Ishikawa (cell line): ENCODE measurements around the gene PRPF6.

Source experiments
- CEBPB ChIP-seq: IDR thresholded peaks from 2 replicates; pipeline ENCODE4 v1.6.1; 2012
- CREB1 ChIP-seq: IDR thresholded peaks from 2 replicates; pipeline ENCODE4 v1.6.1; 2012; ENCODE audit warnings: low read depth
- EGR1 ChIP-seq: IDR thresholded peaks from 2 replicates; pipeline ENCODE4 v1.6.1; 2012
- EP300 ChIP-seq: IDR thresholded peaks from 2 replicates; pipeline ENCODE4 v1.6.1; 2012; ENCODE audit warnings: borderline replicate concordance
- FOXM1 ChIP-seq: IDR thresholded peaks from 2 replicates; pipeline ENCODE4 v1.6.1; 2012; ENCODE audit warnings: low read depth, borderline replicate concordance
- NFIC ChIP-seq: IDR thresholded peaks from 2 replicates; pipeline ENCODE4 v1.6.1; 2012
- RAD21 ChIP-seq: IDR thresholded peaks from 2 replicates; pipeline ENCODE4 v1.6.1; 2012; ENCODE audit warnings: low read depth
- TAF1 ChIP-seq: IDR thresholded peaks from 2 replicates; pipeline ENCODE4 v1.6.1; 2012; ENCODE audit warnings: low read depth, mild to moderate bottlenecking
- TCF12 ChIP-seq: IDR thresholded peaks from 2 replicates; pipeline ENCODE4 v1.6.1; 2012; ENCODE audit warnings: low read depth
- TEAD4 ChIP-seq: IDR thresholded peaks from 2 replicates; pipeline ENCODE4 v1.6.1; 2012
- YY1 ChIP-seq: IDR thresholded peaks from 2 replicates; pipeline ENCODE4 v1.6.1; 2012; ENCODE audit warnings: low read depth
- ZBTB7A ChIP-seq: IDR thresholded peaks from 2 replicates; pipeline ENCODE4 v1.6.1; 2012; ENCODE audit warnings: low read depth
- TF ChIP-seq, protein P1 (sequence below): IDR thresholded peaks from 2 replicates; pipeline ENCODE4 v1.6.1; 2012
- TF ChIP-seq, protein P2 (sequence below): IDR thresholded peaks from 2 replicates; pipeline ENCODE4 v1.6.1; 2012
- TF ChIP-seq, protein P3 (sequence below): IDR thresholded peaks from 2 replicates; pipeline ENCODE4 v1.6.1; 2012; ENCODE audit warnings: low read depth, mild to moderate bottlenecking

The PRPF6 gene

DNA sequence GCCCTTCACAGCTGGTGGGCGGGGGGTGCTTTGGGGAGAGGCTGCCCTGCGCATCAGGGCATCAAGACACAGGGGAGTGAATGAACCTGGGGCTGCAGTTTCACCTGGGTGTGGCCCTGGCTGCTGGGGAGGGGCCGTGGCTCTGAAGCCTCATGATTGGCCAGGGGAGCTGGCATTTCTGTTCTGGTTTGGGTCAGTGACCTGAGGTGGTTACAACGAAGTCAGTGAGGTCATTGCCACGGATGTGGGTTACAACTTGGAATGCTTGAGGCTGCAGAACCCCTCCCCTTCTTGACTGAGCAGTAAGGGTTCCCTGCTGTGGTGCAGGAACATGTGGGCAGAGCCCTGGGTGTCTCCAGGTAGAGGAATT, 85.0 kb downstream of the PRPF6 start:
- TF ChIP-seq NFIC (no peak), TEAD4 (peak; percentile 56), RAD21 (no peak), YY1 (0 out of 2 replicates have a peak, but pooled peaks have one; percentile 8), TCF12 (0 out of 2 replicates have a peak, but pooled peaks have one; percentile 20), EGR1 (no peak), FOXM1 (no peak), CEBPB (no peak), EP300 (0 out of 2 replicates have a peak, but pooled peaks have one; percentile 34), CREB1 (0 out of 2 replicates have a peak, but pooled peaks have one; percentile 43), TAF1 (no peak), ZBTB7A (no peak; the same call in 1 of the 2 replicates)
- TF ChIP-seq, protein P1, sequence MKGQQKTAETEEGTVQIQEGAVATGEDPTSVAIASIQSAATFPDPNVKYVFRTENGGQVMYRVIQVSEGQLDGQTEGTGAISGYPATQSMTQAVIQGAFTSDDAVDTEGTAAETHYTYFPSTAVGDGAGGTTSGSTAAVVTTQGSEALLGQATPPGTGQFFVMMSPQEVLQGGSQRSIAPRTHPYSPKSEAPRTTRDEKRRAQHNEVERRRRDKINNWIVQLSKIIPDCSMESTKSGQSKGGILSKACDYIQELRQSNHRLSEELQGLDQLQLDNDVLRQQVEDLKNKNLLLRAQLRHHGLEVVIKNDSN: no peak; the same call in 1 of the 2 replicates
- TF ChIP-seq, protein P2, sequence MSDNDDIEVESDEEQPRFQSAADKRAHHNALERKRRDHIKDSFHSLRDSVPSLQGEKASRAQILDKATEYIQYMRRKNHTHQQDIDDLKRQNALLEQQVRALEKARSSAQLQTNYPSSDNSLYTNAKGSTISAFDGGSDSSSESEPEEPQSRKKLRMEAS: peak; percentile 66
- TF ChIP-seq, protein P3, sequence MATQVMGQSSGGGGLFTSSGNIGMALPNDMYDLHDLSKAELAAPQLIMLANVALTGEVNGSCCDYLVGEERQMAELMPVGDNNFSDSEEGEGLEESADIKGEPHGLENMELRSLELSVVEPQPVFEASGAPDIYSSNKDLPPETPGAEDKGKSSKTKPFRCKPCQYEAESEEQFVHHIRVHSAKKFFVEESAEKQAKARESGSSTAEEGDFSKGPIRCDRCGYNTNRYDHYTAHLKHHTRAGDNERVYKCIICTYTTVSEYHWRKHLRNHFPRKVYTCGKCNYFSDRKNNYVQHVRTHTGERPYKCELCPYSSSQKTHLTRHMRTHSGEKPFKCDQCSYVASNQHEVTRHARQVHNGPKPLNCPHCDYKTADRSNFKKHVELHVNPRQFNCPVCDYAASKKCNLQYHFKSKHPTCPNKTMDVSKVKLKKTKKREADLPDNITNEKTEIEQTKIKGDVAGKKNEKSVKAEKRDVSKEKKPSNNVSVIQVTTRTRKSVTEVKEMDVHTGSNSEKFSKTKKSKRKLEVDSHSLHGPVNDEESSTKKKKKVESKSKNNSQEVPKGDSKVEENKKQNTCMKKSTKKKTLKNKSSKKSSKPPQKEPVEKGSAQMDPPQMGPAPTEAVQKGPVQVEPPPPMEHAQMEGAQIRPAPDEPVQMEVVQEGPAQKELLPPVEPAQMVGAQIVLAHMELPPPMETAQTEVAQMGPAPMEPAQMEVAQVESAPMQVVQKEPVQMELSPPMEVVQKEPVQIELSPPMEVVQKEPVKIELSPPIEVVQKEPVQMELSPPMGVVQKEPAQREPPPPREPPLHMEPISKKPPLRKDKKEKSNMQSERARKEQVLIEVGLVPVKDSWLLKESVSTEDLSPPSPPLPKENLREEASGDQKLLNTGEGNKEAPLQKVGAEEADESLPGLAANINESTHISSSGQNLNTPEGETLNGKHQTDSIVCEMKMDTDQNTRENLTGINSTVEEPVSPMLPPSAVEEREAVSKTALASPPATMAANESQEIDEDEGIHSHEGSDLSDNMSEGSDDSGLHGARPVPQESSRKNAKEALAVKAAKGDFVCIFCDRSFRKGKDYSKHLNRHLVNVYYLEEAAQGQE: no peak

DNA sequence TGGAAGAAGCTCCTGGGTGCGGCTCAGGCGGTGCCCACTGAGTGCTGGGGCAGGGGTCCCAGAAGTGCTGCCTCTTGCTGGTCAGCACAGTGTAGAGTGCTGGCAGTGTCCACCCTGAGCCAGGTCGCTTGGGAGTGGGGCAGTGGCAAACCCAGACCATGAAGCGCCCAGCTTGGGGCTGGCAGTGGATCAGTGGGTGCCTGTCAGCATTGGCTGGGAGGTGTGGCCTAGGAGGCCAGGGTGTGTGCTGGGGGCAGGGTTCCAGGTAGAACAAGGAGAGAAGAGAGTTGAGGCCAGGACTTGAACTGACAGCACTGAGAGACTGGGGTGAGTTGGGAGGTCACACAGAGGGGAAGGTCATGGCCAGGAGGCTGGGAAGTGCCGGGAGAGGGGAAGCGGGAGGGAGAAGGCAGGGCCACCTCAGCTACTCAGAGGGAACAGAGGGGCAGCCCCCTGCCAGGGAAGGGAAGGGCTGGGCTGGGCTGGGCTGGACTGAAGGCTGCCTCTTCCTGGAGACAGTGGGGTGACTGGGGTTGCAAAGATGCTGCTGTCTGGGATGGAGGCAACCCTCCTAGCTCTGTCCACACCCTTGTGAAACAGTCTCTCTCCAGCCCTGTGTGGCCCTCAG, 86.2 kb downstream of the PRPF6 start:
- TF ChIP-seq ZBTB7A: no peak
- TF ChIP-seq TEAD4: no peak
- TF ChIP-seq, protein P2: no peak
- TF ChIP-seq, protein P1: no peak
- no peak for TF ChIP-seq TAF1
- TF ChIP-seq EP300: no peak
- TF ChIP-seq FOXM1: no peak
- no peak for TF ChIP-seq RAD21
- TF ChIP-seq YY1: no peak
- no peak for TF ChIP-seq CREB1
- TF ChIP-seq TCF12: no peak
- TF ChIP-seq NFIC: no peak
- no peak for TF ChIP-seq EGR1
- TF ChIP-seq CEBPB: no peak
- TF ChIP-seq, protein P3: no peak

DNA sequence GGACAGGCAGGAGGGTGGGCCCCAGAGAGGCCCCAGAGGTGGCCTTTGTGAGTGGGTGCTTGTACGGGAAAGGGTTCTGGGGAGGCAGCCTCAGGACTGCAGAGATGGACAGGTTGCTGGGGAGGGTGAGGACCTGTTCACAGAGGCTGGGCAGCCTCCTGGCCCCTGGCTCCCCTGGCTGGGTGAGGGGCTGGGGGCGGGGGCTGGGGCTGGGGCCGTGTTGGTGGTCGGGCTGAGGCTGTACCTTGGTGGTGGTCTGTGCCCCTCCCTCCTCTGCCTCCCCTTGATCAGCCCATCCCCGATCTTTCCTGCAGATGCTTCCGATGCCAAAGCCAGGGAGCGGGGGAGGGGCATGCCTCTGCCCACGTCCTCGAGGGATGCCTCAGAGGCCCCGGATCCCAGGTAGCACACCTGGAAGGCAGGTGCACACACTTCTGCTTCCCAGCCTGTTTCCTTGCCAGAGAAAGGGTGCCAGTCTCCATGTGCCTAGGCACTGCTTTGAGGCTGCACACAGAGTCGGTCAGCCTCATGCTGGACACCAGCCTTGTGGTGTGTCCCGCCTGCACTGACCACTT, 86.9 kb downstream of the PRPF6 start:
- TF ChIP-seq TCF12 (no peak), CEBPB (no peak), ZBTB7A (no peak), EP300 (no peak), YY1 (no peak)
- TF ChIP-seq, protein P2: no peak
- TF ChIP-seq, protein P1: no peak

DNA sequence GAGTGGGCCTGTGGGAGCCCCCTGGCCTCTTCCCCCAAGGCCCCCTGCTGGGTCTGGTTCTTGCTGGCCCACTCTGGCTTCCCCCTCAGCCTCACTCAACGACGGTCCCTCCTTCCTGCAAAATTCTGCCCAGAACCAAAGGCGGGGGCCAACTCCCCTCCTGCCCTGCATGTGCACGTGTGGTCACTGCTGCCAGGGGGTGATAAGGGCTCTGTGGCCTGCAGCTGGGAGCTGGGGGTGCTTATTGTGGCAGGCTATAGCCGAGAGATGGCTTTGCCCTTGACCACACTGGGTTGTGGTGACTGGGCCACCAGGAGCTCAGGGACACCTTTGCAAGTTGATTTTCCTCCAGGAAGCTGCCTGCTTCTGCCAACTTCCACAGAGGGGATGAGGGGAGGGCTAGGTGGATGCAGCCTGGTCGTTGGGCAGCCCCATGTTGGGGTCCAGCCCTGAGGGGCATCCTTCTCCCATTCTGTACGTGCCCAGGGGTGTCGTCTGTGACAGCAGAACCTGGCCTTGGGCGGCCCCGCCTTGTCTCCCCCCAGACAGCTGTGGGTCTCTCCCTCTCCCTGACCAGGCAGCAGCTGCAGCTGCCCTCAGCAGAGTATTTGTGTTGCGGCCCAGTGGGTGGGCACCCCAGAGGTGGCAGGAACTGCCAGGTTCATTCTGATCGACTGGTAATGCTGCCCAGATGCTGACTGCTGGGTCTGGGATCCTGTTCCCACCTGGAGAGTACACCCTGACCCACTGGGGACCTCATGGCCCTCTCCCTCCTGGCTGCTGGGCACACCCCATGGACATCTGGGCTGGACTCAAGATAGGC, 87.7 kb downstream of the PRPF6 start:
- no peak for TF ChIP-seq CREB1
- TF ChIP-seq NFIC: no peak
- TF ChIP-seq RAD21: no peak
- TF ChIP-seq EP300: no peak
- TF ChIP-seq, protein P1: no peak
